H9 (cell line): ENCODE measurements around the gene ACTR10. TPM values are rescaled to one million over a fixed set of nuclear protein-coding genes. Genes with fewer than 3 reads are reported as not detected.

ENCODE experiments used
- DNase-seq: peaks from one replicate; pipeline ENCODE4 v3.0.0-alpha.2; 2017
- H2AFZ ChIP-seq: one replicate; pipeline ENCODE4 v1.6.1; 2013; ENCODE audit warnings: mild to moderate bottlenecking, low read length, control low read depth, moderate library complexity
- H2AK5ac ChIP-seq: 2 replicates; pipeline ENCODE4 v1.6.1; 2013; ENCODE audit warnings: low read length, control low read depth, mixed read lengths; ENCODE audit not compliant: insufficient read length
- H2BK120ac ChIP-seq: one replicate; pipeline ENCODE4 v1.6.1; 2013; ENCODE audit warnings: low read depth, mild to moderate bottlenecking, low read length, control low read depth, inconsistent platforms; ENCODE audit not compliant: poor library complexity, severe bottlenecking
- H2BK12ac ChIP-seq: 2 replicates; pipeline ENCODE4 v1.6.1; 2013; ENCODE audit warnings: low read length, control low read depth, mixed read lengths, low read depth; ENCODE audit not compliant: insufficient read length
- H2BK15ac ChIP-seq: 2 replicates; pipeline ENCODE4 v1.6.1; 2013; ENCODE audit warnings: low read depth, low read length, control low read depth
- H2BK20ac ChIP-seq: one replicate; pipeline ENCODE4 v1.6.1; 2013; ENCODE audit warnings: low read depth, mild to moderate bottlenecking, low read length, control low read depth, inconsistent platforms; ENCODE audit not compliant: poor library complexity, severe bottlenecking
- H2BK5ac ChIP-seq: 2 replicates; pipeline ENCODE4 v1.6.1; 2013; ENCODE audit warnings: low read length, control low read depth, mixed read lengths; ENCODE audit not compliant: insufficient read length
- H3K14ac ChIP-seq: 2 replicates; pipeline ENCODE4 v1.6.1; 2013; ENCODE audit warnings: low read length, control low read depth; ENCODE audit not compliant: insufficient read depth
- H3K18ac ChIP-seq: 2 replicates; pipeline ENCODE4 v1.6.1; 2013; ENCODE audit warnings: low read depth, mild to moderate bottlenecking, mixed read lengths, low read length, control low read depth; ENCODE audit not compliant: insufficient read length
- H3K23ac ChIP-seq: 2 replicates; pipeline ENCODE4 v1.6.1; 2013; ENCODE audit warnings: low read length, control low read depth, mixed read lengths, low read depth; ENCODE audit not compliant: insufficient read length
- H3K23me2 ChIP-seq: 2 replicates; pipeline ENCODE4 v1.6.1; 2013; ENCODE audit warnings: low read depth, mild to moderate bottlenecking, mixed read lengths, low read length, control low read depth; ENCODE audit not compliant: insufficient read length, poor library complexity, severe bottlenecking
- H3K27ac ChIP-seq: 2 replicates; pipeline ENCODE4 v1.5.1; 2013; ENCODE audit warnings: low read length, control low read depth, mixed read lengths, low read depth; ENCODE audit not compliant: insufficient read length
- H3K27me3 ChIP-seq: 2 replicates; pipeline ENCODE4 v1.6.1; 2013; ENCODE audit warnings: low read length, control low read depth, inconsistent platforms; ENCODE audit not compliant: insufficient read depth
- H3K4ac ChIP-seq: 2 replicates; pipeline ENCODE4 v1.6.1; 2013; ENCODE audit warnings: low read depth, mild to moderate bottlenecking, control low read depth, inconsistent platforms, low read length, moderate library complexity
- H3K4me1 ChIP-seq: 2 replicates; pipeline ENCODE4 v1.6.1; 2013; ENCODE audit warnings: low read length, control low read depth, inconsistent platforms; ENCODE audit not compliant: insufficient read depth
- H3K4me2 ChIP-seq: 2 replicates; pipeline ENCODE4 v1.6.1; 2013; ENCODE audit warnings: low read length, control low read depth, mixed read lengths; ENCODE audit not compliant: insufficient read length, insufficient read depth
- H3K56ac ChIP-seq: 2 replicates; pipeline ENCODE4 v1.6.1; 2013; ENCODE audit warnings: low read depth, mild to moderate bottlenecking, mixed read lengths, low read length, control low read depth; ENCODE audit not compliant: insufficient read length
- H3K79me1 ChIP-seq: 2 replicates; pipeline ENCODE4 v1.6.1; 2013; ENCODE audit warnings: low read depth, mild to moderate bottlenecking, moderate library complexity, low read length, control low read depth, inconsistent platforms; ENCODE audit not compliant: insufficient read depth, poor library complexity, severe bottlenecking
- H3K79me2 ChIP-seq: 2 replicates; pipeline ENCODE4 v1.6.1; 2013; ENCODE audit warnings: low read length, control low read depth, inconsistent platforms; ENCODE audit not compliant: insufficient read depth
- H3K9ac ChIP-seq: 2 replicates; pipeline ENCODE4 v1.6.1; 2013; ENCODE audit warnings: low read length, control low read depth, mixed read lengths; ENCODE audit not compliant: insufficient read length; ENCODE audit errors: extremely low read depth
- H3K9me3 ChIP-seq: one replicate; pipeline ENCODE4 v1.6.1; 2013; ENCODE audit warnings: low read depth, low read length, inconsistent platforms; ENCODE audit not compliant: control insufficient read depth
- H3T11ph ChIP-seq: one replicate; pipeline ENCODE4 v1.6.1; 2013; ENCODE audit warnings: mild to moderate bottlenecking, low read length, control low read depth, inconsistent platforms
- H4K20me1 ChIP-seq: one replicate; pipeline ENCODE4 v1.6.1; 2013; ENCODE audit not compliant: control insufficient read depth, insufficient read length, insufficient read depth
- H4K5ac ChIP-seq: 2 replicates; pipeline ENCODE4 v1.6.1; 2013; ENCODE audit warnings: low read depth, mild to moderate bottlenecking, mixed read lengths, low read length, control low read depth; ENCODE audit not compliant: insufficient read length
- H4K8ac ChIP-seq: replicated peaks from 2 replicates; pipeline ENCODE4 v1.6.1; 2013; ENCODE audit warnings: low read length, control low read depth, mixed read lengths, low read depth; ENCODE audit not compliant: insufficient read length
- H4K91ac ChIP-seq: 2 replicates; pipeline ENCODE4 v1.6.1; 2013; ENCODE audit warnings: low read depth, mild to moderate bottlenecking, moderate library complexity, mixed read lengths, low read length, control low read depth; ENCODE audit not compliant: insufficient read length
- H3K27ac Mint-ChIP-seq, 3 experiments: 2 replicates in 2 of 3; 3 replicates in 1 of 3; pipeline ENCODE4 v1.8.0; 2020 to 2021; ENCODE audit warnings: mixed read lengths in 3 of 3, mild to moderate bottlenecking in 1 of 3, moderate library complexity in 1 of 3
- H3K27me3 Mint-ChIP-seq: 2 replicates; pipeline ENCODE4 v1.8.0; 2021; ENCODE audit warnings: low read depth, mild to moderate bottlenecking, moderate library complexity, mixed read lengths
- H3K36me3 Mint-ChIP-seq, 3 experiments: 2 replicates in 2 of 3; 3 replicates in 1 of 3; pipeline ENCODE4 v1.8.0; 2020 to 2021; ENCODE audit warnings: low read depth in 3 of 3, mixed read lengths in 3 of 3; ENCODE audit not compliant: insufficient read depth in 1 of 3
- H3K4me1 Mint-ChIP-seq, 2 experiments: 2 replicates each; pipeline ENCODE4 v1.8.0; 2020; ENCODE audit warnings: mixed read lengths in 2 of 2
- H3K4me3 Mint-ChIP-seq, 2 experiments: 2 replicates in 1 of 2; 3 replicates in 1 of 2; pipeline ENCODE4 v1.8.0; 2020 to 2021; ENCODE audit warnings: mild to moderate bottlenecking in 2 of 2, mixed read lengths in 2 of 2, moderate library complexity in 1 of 2
- H3K9me3 Mint-ChIP-seq, 2 experiments: 2 replicates in 1 of 2; 3 replicates in 1 of 2; pipeline ENCODE4 v1.8.0; 2020; ENCODE audit warnings: mild to moderate bottlenecking in 2 of 2, mixed read lengths in 2 of 2, moderate library complexity in 1 of 2
- CTCF ChIP-seq: fragments of 200-600 bp; sonication (generic); conservative IDR thresholded peaks from 3 replicates; pipeline ENCODE4 v1.8.0; 2021; ENCODE audit warnings: antibody characterized with exemption, mild to moderate bottlenecking
- WGBS: extraction: QIAGEN DNeasy Blood & Tissue Kit; methylation state at CpG from one replicate; pipeline ENCODE4 v1.1.7; 2013; ENCODE audit warnings: missing lambda C conversion rate, low lambda C conversion rate, mixed read lengths; ENCODE audit not compliant: insufficient read length; ENCODE audit errors: extremely low coverage; 5-methylcytosine and 5-hydroxymethylcytosine counted together
- total RNA-seq: library from RNA; stranded (reverse); gene quantifications from 2 replicates; pipeline ENCODE4 v1.2.1, GENCODE V29; 2021

Gene ACTR10
- total RNA-seq, 1 experiment from 2014 or later = 41.0 TPM

- Histone ChIP-seq H4K20me1 (no peaks in the 10 kb centered on the region), H3K56ac (no peak overlapping the region), H3K23me2 (no peaks in the 10 kb centered on the region), H2AK5ac (no peak overlapping the region), H3K18ac (no peak overlapping the region), H3K4me2 (no peak overlapping the region), H3T11ph (no peak overlapping the region), H3K4ac (no peak overlapping the region), H3K9ac (no peak overlapping the region), H2BK20ac (no peak overlapping the region), H3K27ac (no peak overlapping the region), H4K8ac (no peak overlapping the region), H4K91ac (no peak overlapping the region), H3K14ac (no peak overlapping the region), H3K9me3 (no peaks in the 10 kb centered on the region), H4K5ac (no peak overlapping the region), H2AFZ (no peak overlapping the region), H2BK5ac (no peak overlapping the region), H2BK120ac (no peak overlapping the region), H3K79me2 (peaks cover 38% of the 10 kb centered on the region), H3K79me1 (peaks cover 8% of the 10 kb centered on the region), H3K23ac (no peak overlapping the region), H3K27me3 (no peaks in the 10 kb centered on the region), H3K4me1 (no peaks in the 10 kb centered on the region), H2BK15ac (no peak overlapping the region), H2BK12ac (no peak overlapping the region)
- WGBS = no CpG with 5 or more reads among the region's 8 CpGs
- Mint-ChIP-seq H3K27ac (no peak overlapping the region; a peak in 1 of 7 replicates), H3K4me3 (no peak overlapping the region), H3K4me1 (peaks cover 12 to 16% of the 10 kb centered on the region in 2 experiments), H3K9me3 (no peaks in the 10 kb centered on the region; a peak in 1 of 5 replicates), H3K36me3 (peaks cover 23 to 52% (median 42%) of the 10 kb centered on the region in 3 experiments), H3K27me3 (no peaks in the 10 kb centered on the region)
- no peak for TF ChIP-seq CTCF
- no peak for DNase-seq
Measured at GRCh38 chr14:58249611-58250010, 49.7 kb downstream of the ACTR10 start.
